OCI-LY7 (cell line): ENCODE results near the gene RNF13. TPM values are rescaled to one million over a fixed set of nuclear protein-coding genes. Genes with fewer than 3 reads are reported as not detected.

Experiments
- BruUV-seq: library from RNA; stranded (reverse); fragments of 400-500 nt; replicated peaks from 2 replicates; lab custom pipeline; 2021; lab: Mats Ljungman, UMichigan
- CTCF ChIA-PET: fragments of 300-600 bp; sonication (Branson Sonifier 250); formaldehyde crosslinking; loops from one replicate; lab custom pipeline; 2022; ENCODE audit warnings: antibody characterized with exemption; ENCODE audit not compliant: unreplicated experiment; lab: Charles Lee
- POLR2A ChIA-PET: fragments of 300-600 bp; sonication (Branson Sonifier 250); formaldehyde crosslinking; loops from one replicate; lab custom pipeline; 2022; ENCODE audit warnings: antibody characterized with exemption; lab: Charles Lee
- DNase-seq: peaks from one replicate; pipeline ENCODE4 v3.0.0-alpha.2; 2015; ENCODE audit warnings: low spot score
- H2AFZ ChIP-seq: fragments of 200-600 bp; sonication (generic), shearing (Covaris generic); 2 replicates; pipeline ENCODE4 v1.6.1; 2014; ENCODE audit warnings: mild to moderate bottlenecking, antibody characterized with exemption, low read length, moderate library complexity
- H3K27ac ChIP-seq: fragments of 200-600 bp; sonication (generic); 2 replicates; pipeline ENCODE4 v1.5.1; 2014; ENCODE audit warnings: mixed run types, low read depth, mild to moderate bottlenecking, moderate library complexity, low read length, inconsistent platforms; ENCODE audit not compliant: poor library complexity, severe bottlenecking
- H3K36me3 ChIP-seq: fragments of 200-600 bp; sonication (generic); 2 replicates; pipeline ENCODE4 v1.6.1; 2014; ENCODE audit warnings: mild to moderate bottlenecking, antibody characterized with exemption, low read length, moderate library complexity, mixed read lengths; ENCODE audit not compliant: insufficient read depth
- H3K4me1 ChIP-seq: fragments of 200-600 bp; sonication (generic); 2 replicates; pipeline ENCODE4 v1.5.1; 2014; ENCODE audit warnings: mild to moderate bottlenecking, low read length; ENCODE audit not compliant: insufficient read depth, poor library complexity, severe bottlenecking
- H3K4me2 ChIP-seq: fragments of 200-600 bp; sonication (generic); 2 replicates; pipeline ENCODE4 v1.6.1; 2014; ENCODE audit warnings: mild to moderate bottlenecking, low read length
- H3K4me3 ChIP-seq: fragments of 200-600 bp; sonication (generic); 2 replicates; pipeline ENCODE4 v1.5.1; 2014; ENCODE audit warnings: mild to moderate bottlenecking, low read depth, low read length; ENCODE audit not compliant: poor library complexity, severe bottlenecking
- H3K79me2 ChIP-seq: fragments of 200-600 bp; sonication (generic); 2 replicates; pipeline ENCODE4 v1.6.1; 2016; ENCODE audit warnings: low read depth, mild to moderate bottlenecking, low read length, moderate library complexity, mixed read lengths; ENCODE audit not compliant: insufficient read depth
- H3K9me2 ChIP-seq: fragments of 200-600 bp; sonication (generic); 2 replicates; pipeline ENCODE4 v1.6.1; 2016; ENCODE audit warnings: mild to moderate bottlenecking, low read length, mixed read lengths; ENCODE audit not compliant: insufficient read depth
- H3K9me3 ChIP-seq: fragments of 200-600 bp; sonication (generic); 2 replicates; pipeline ENCODE4 v1.6.1; 2014; ENCODE audit warnings: mild to moderate bottlenecking, mixed run types, low read length, mixed read lengths
- H4K20me1 ChIP-seq: fragments of 200-600 bp; sonication (generic); 2 replicates; pipeline ENCODE4 v1.6.1; 2014; ENCODE audit warnings: mild to moderate bottlenecking, antibody characterized with exemption, low read length, moderate library complexity, mixed read lengths; ENCODE audit not compliant: insufficient read depth
- CTCF ChIP-seq: fragments of 200-600 bp; sonication (generic); conservative IDR thresholded peaks from 2 replicates; pipeline ENCODE4 v1.5.1; 2014; ENCODE audit warnings: mild to moderate bottlenecking, antibody characterized with exemption, low read length, moderate library complexity, mixed read lengths
- EZH2phosphoT487 ChIP-seq: fragments of 200-600 bp; sonication (generic); IDR thresholded peaks from 2 replicates; pipeline ENCODE4 v1.6.1; 2018; ENCODE audit warnings: low read depth, borderline replicate concordance, mild to moderate bottlenecking, mixed run types, antibody characterized with exemption, low read length, moderate library complexity, mixed read lengths
- intact Hi-C: fragments of 100-400 bp; cut with micrococcal nuclease; formaldehyde crosslinking; loops from one replicate; pipeline ENCODE4 v1.10.0; 2022; ENCODE audit not compliant: unreplicated experiment
- total RNA-seq, 2 experiments: library from RNA; depleted of rRNA in 1 of 2; stranded (reverse); fragments of >200 nt in 1 of 2; shearing (Covaris generic) in 1 of 2; gene quantifications; 2 replicates each; pipeline ENCODE4 v1.2.3, GENCODE V29; 2014 to 2022

Gene RNF13
- total RNA-seq, 2 experiments from 2014 or later = 26.2 to 37.3 TPM

GRCh38 chr3:149768704-149769103, 44.3 kb upstream of the RNF13 start:
- no peaks in the 10 kb centered on the region for H3K36me3 ChIP-seq
- H3K4me3 ChIP-seq = no peak overlapping the region
- no peak overlapping the region for H3K27ac ChIP-seq
- DNase-seq = no peak
- H2AFZ ChIP-seq = no peak overlapping the region
- H3K79me2 ChIP-seq = no peaks in the 10 kb centered on the region
- no peaks in the 10 kb centered on the region for H3K9me3 ChIP-seq
- no peak overlapping the region for H3K4me2 ChIP-seq
- no peak for TF ChIP-seq EZH2phosphoT487
- no peak for TF ChIP-seq CTCF
- POLR2A ChIA-PET = interaction anchor here (0.6 to 1.2 kb wide), 3 partner anchors 40 to 813 kb away, joined by 3 to 8 read pairs (median 4); no protein-coding TSS in a partner anchor
- no peaks in the 10 kb centered on the region for H4K20me1 ChIP-seq
- CTCF ChIA-PET = interaction anchor here (1.0 kb wide), 1 partner anchor 39 kb away, joined by 4 read pairs; no protein-coding TSS in a partner anchor
- H3K9me2 ChIP-seq = no peaks in the 10 kb centered on the region
- no TSS peak for BruUV-seq
- no peaks in the 10 kb centered on the region for H3K4me1 ChIP-seq
- intact Hi-C loops = loop anchor here (5.0 kb wide), 1 partner anchor 454 kb away; no protein-coding TSS in a partner anchor

- TF ChIP-seq CTCF (peak; percentile 28; the same call in 1 of the 2 replicates), EZH2phosphoT487 (no peak)
- CTCF ChIA-PET = interaction anchor here (2.6 kb wide), 1 partner anchor 38 kb away, joined by 8 read pairs; no protein-coding TSS in a partner anchor
- Histone ChIP-seq H3K4me2 (no peak overlapping the region), H3K79me2 (no peaks in the 10 kb centered on the region), H3K36me3 (no peaks in the 10 kb centered on the region), H3K4me1 (no peaks in the 10 kb centered on the region), H4K20me1 (no peaks in the 10 kb centered on the region), H3K9me2 (no peaks in the 10 kb centered on the region), H3K9me3 (no peaks in the 10 kb centered on the region), H3K27ac (no peak overlapping the region), H3K4me3 (no peak overlapping the region), H2AFZ (no peak overlapping the region)
- POLR2A ChIA-PET = interaction anchor here (0.6 to 1.3 kb wide), 2 partner anchors 105 to 223 kb away, joined by 3 read pairs; no protein-coding TSS in a partner anchor
- intact Hi-C loops = no loop called here
- DNase-seq = no peak
- no TSS peak for BruUV-seq
Measured at GRCh38 chr3:149770246-149770645, 42.8 kb upstream of the RNF13 start.

DNA sequence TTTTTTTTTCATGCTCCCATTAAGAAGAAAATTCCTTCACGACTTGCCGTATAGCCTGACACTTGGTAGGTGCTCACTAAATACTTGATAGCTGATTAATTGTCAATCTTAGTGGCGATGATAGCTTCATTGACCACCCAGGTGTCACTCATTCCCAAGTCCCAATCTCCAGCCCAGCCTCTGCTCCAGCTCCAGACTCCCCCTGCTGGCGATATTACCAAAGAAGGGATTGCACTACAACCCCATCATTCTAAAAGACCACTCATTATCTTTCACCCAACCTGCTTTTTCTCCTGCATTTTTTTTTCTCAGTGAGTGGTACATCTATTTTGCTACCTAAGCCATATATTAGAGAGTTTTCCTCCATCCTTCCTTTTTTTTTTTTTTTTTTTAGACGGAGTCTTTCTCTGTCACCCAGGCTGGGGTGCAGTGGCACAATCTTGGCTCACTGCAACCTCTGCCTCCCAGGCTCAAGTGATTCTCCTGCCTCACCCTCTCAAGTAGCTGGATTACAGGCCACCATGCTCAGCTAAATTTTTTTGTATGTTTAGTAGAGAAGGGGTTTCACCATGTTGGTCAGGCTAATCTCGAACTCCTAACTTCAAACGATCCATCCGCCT, 41.3 kb upstream of the RNF13 start:
- no peak for TF ChIP-seq EZH2phosphoT487
- TF ChIP-seq CTCF = peak; percentile 86
- Histone ChIP-seq H4K20me1 (no peaks in the 10 kb centered on the region), H3K4me2 (no peak overlapping the region), H3K9me3 (no peaks in the 10 kb centered on the region), H3K4me1 (no peaks in the 10 kb centered on the region), H3K36me3 (no peaks in the 10 kb centered on the region), H3K4me3 (no peak overlapping the region), H3K79me2 (no peaks in the 10 kb centered on the region), H3K9me2 (no peaks in the 10 kb centered on the region), H3K27ac (no peak overlapping the region), H2AFZ (no peak overlapping the region)
- intact Hi-C loops = no loop called here
- CTCF ChIA-PET = interaction anchor here (0.5 to 2.6 kb wide), 3 partner anchors 36 to 519 kb away, joined by 3 to 8 read pairs (median 4); no protein-coding TSS in a partner anchor
- peak; percentile 45 for DNase-seq
- POLR2A ChIA-PET = interaction anchor here (0.7 kb wide), 2 partner anchors 55 to 1151 kb away, joined by 3 read pairs; no protein-coding TSS in a partner anchor
- BruUV-seq = no TSS peak
